Measurements from ENCODE around the gene SNX33.

DNA sequence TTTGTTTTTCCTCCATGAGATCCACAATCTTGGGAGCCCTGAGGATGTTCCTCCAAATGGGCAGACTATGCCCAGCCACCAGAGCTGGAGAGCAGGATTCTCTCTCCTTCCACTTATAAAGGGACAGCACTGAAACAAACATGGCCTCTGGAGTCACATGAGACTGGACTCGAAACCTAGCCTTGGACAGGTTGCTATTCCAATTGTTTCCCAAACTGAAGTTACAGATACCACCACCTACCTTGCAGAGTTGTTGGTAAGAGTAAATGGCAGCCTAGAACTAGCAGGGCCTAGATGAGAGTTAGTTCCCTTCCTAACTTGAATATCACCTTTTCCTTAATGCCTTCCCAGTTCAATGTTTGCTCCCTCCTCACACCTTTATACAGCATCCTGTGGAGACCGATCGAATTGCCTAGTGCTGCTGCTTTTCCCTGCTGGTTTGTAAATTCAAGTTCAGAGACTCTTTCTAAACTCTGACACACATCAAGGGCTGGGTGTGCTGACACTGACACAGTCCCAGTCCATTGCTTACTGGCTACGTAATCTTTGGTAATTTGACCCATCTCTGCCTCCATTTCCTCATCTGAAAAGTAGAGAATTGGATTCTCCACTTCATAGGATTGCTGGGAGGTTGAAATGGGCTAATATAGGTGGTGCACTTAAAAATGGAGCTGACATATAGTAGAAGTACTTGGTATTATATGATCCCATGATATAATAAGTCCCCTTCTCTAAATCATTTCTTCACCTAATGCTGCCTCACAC is 10.3 kb upstream of the SNX33 start:
- TF ChIP-seq, protein P1, sequence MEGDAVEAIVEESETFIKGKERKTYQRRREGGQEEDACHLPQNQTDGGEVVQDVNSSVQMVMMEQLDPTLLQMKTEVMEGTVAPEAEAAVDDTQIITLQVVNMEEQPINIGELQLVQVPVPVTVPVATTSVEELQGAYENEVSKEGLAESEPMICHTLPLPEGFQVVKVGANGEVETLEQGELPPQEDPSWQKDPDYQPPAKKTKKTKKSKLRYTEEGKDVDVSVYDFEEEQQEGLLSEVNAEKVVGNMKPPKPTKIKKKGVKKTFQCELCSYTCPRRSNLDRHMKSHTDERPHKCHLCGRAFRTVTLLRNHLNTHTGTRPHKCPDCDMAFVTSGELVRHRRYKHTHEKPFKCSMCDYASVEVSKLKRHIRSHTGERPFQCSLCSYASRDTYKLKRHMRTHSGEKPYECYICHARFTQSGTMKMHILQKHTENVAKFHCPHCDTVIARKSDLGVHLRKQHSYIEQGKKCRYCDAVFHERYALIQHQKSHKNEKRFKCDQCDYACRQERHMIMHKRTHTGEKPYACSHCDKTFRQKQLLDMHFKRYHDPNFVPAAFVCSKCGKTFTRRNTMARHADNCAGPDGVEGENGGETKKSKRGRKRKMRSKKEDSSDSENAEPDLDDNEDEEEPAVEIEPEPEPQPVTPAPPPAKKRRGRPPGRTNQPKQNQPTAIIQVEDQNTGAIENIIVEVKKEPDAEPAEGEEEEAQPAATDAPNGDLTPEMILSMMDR (IDR thresholded peaks at IDR 0.05), result no peak
- no peak for TF ChIP-seq POLR2A (IDR thresholded peaks at IDR 0.05)
